HG03039 (cell line): ENCODE data around the gene BTBD16.

ENCODE experiments used
- ATAC-seq: cut with Tn5 transposase; IDR thresholded peaks from one replicate; pipeline ENCODE4 v1.9.1; 2021; ENCODE audit warnings: mild to moderate bottlenecking, moderate library complexity; ENCODE audit not compliant: unreplicated experiment

BTBD16 gene

DNA sequence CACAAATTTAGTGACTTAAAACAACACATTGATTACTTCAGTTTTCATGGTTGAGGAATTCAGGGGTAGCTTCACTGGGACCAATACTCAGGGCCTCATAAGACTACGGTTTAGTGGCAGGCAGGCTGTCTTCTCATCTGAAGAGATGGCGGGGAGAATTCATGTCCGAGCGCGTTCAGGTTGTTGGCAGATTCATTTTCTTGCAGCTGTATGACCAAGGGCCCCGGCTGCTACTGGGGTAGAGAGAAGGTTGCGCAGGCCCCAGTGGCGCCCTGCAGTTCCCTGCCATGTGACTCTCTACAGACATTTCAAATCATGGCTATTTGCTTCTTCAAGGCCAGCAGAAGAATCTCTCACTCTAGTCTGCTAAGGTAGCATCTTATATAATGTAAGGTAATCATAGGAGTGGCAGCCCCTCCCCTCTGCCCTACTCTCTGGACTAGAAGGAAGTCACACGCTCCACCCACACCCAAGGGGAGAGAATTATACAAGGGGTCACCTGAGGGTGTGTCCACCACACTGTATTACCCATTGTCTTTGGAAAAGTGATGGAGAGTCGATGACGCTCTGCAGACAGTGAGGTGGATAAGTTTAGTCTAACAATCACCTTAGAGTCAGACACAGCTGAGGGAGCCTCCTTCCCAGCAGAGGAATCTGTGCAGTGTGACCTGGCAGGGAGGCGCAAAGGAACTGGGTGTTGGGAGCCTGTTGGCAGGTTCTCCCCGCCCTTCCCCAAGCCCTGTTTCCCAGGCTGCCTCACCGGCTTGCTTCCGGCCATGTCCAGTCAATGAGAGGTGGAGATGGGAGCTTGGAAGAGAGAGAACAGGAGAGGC lies 67.7 kb downstream of the BTBD16 start:
- no peak for ATAC-seq

DNA sequence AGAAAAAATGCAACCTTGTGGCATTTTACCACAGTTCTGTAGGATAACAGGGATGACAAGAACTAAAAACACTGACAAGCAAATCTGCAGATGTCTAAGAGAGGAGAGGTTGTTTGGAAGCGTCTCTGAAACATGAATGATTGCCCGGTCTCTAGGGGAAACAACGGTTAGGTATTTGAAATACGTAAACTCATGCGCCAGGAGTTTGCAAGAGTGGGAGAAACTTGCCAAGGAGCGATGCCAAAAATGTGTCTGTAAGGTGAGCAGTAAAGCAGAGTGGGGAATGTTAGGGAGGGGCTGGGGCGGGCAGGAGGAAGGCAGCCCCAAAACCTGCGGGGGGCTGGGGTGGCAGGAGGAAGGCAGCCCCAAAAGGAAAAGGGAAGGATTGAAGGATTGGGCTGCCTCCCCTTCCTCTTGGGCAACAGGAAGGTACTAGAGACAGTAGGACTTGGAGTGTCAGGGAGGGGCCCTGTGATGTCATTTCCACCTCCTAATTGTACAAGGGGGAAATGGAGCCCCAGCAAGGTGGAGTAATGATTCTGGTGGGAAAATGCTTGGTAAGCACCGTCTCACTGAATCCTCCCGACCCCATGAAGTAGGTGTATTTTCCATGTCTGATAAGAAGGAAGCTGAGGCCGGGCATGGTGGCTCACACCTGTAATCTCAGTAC lies 70.2 kb downstream of the BTBD16 start:
- ATAC-seq = no peak

- ATAC-seq = no peak
Measured at GRCh38 chr10:122342293-122343134, 71.4 kb downstream of the BTBD16 start.

DNA sequence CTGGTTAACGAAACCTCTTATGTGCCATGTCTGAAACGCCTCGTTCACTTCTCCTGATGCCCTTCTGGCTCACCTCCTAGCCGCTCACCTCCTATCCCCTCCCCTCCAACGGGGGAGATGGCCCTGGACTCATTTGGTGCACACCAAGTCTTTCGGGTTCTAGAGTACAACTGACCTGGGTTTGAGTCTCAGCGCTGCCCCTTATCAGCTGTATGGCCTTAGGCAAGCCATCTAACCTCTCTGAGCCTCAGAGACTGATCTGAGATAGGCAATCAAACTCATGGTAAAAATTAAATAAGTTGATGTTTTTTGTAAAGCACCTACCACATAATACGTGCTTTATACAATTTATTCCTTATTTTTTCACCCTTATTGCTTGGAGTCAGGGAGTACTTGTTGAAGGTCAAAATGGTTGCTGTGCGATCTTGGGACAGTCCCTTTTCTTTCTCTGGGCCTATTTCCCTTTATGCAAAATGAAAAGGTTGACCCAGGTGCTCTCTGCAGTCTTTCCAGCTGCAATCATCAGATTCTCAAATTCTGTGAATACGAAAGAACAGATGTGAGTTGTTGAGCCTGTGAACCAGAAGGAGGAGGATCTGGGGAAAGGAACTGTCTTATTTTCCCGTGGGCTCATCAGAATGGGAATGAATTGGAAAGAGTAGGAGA lies 72.2 kb downstream of the BTBD16 start:
- ATAC-seq = no peak

DNA sequence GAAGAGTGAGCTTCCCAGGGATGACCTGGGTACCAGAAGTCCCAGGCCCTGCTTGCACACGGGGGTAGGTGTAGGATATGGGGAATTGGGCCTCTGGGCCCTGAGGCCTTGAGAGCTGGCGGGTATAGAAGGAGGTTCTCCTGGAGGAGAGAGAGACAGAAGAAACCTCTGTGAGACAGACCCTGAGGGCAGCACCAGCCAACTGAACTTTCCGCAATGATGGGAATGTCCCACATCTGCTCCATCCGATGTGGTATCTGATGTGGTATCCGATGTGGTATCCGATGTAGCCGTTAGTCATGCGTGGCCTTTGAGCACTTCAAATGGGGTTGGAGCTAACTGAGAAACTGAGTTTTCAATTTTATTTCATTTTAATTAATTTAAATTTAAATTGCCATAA lies 72.8 kb downstream of the BTBD16 start:
- no peak for ATAC-seq

DNA sequence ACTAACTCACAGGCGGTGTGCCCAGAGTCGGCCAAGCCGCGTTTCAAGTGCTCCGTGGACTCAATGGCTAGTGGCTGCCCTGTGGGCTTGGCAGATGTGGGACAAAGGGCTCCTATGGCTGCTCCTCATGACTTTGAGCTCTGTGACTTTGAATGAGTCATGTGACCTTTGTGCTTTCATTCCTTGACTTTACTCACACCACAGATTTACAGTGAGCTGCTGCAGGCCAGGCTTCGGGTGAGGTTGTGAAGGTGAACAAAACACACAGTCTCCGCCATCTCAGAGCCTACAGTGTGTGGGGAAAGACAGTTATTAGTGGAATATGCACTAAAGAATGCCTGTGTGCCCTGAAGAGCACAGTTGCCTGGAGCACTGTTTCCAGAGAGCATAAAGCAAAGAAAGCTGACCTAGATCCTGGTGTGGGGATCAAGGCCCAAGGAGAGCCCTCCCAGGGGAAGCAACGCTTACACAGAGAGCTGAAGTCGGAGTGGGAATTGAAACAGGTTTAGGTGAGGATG lies 73.7 kb downstream of the BTBD16 start:
- no peak for ATAC-seq

DNA sequence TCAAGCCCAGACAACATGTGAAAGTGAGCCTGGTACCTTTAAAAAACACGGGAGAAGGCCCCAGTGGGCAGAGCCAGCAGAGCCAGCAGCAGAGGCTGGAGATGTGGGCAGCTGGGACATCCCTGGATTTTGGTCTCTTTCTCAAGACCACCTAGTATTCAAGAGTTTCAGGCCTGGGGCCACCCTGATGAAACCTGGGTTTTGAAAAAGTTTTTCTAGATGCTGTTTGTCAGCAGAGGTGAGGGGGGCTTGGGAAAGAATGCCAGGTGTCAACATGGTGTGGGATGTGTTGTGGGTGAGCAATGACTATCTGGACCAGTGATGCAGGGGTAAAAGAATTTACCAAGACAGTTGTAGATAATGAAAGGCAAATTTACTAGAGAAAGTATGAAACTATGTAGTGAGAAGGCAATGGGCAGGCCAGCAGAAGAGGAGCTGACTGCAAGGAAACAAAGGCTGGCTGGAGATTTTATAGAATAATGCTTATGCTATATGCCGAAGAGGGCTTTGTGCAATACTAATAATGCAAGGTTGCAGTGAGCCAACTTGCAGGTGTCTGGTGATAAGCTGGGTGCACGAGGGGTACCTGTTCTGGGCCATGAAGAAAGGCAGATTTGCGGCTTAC lies 75.3 kb downstream of the BTBD16 start:
- no peak for ATAC-seq

DNA sequence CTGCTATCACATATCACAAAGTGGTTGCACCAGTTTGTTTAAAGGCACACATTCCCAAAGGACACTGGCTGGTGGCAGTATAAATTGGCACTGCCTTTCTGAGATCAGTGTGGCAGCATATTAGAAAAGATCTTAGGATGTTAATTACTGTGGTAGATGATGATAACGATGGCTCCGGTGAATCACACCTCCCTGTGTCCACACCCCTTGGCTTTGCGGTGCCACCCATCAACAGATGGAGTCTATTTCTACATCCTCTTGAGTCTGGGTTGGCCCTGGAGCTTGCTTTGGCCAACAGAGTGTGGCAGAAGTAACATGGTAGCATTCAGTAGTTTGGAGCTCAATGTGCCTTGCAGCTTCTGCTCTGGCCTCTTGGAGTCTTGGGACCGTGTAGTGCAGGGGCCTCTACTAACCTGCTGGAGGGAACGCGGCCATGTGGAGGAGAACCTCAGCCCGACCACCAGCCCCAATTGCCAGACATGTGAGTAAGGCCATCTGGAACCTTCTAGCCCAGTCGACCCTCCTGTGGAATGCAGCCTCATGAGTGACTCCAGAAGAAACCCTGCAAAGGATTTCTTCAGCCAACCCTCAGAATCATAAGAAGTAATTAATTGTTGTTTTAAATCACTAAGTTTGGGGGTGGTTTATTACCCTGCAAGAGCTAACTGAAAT lies 76.2 kb downstream of the BTBD16 start:
- ATAC-seq = no peak

DNA sequence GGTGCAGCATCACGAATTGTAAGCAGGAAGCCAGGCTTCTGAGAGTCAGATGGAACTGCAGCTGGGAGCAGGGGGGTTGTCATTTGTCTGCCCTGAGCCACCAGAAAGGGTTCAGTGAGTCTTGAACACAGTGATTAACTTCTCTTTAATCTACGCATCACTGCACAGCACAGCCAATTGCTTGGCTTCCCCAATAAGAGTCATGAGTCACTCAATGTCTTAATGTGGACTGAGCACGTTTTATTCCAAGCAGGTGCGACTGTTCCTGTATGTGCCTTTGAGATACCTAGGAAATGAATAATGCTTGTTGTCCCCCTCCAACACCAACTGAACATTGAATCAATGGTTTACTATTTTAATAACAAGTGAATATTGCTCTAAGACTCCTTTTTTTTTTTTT lies 77.4 kb downstream of the BTBD16 start:
- no peak for ATAC-seq

GRCh38 chr10:122348935-122349361 lies 77.9 kb downstream of the BTBD16 start:
- ATAC-seq = no peak

DNA sequence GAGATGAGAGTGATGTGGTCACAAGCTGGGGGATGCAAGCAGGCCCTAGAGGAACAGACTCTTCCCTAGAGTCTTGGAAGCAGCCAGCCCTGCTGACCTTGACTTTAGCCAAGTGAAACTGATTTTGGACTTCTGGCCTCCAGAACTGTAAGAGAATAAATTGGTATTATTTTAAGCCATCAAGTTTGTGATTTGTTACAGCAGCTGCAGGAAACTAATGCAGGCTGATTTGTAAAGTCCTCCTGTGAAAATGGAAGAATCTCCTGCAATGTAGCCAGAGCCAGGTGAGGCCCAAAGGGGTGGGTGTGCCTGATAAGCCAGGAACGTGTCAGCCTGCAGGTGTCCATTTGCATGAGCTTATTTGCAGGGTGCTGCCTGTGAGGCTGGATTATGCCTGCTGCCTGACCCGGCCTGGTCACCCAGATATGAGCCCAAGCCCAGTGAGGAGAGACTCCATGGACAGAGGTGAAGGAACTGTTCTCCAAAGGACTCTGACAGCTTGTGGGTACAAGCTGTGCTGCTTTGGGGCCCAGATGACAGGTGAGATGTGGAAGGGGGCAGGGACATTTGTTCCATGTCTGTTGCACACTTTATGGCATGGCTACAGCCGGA lies 78.8 kb downstream of the BTBD16 start:
- no peak for ATAC-seq

DNA sequence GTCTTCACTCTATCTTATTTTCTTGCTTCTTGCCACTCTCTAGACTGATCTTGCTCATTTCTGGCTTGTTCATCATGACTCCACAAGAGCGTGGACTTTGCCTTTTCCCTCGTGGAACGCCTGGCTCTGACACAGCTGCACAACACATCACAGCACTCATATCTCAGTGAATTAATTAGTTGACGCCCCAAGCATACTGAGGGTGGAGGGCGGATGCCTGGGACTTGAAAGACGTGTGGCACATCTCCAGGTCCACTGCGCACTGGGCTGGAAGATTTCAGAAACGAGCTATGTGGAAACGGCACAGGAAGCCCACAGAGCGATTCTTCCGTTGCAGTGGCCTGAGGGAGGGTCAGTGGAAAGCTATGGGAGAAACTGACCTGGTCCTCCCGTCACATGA lies 79.8 kb downstream of the BTBD16 start:
- ATAC-seq = no peak

DNA sequence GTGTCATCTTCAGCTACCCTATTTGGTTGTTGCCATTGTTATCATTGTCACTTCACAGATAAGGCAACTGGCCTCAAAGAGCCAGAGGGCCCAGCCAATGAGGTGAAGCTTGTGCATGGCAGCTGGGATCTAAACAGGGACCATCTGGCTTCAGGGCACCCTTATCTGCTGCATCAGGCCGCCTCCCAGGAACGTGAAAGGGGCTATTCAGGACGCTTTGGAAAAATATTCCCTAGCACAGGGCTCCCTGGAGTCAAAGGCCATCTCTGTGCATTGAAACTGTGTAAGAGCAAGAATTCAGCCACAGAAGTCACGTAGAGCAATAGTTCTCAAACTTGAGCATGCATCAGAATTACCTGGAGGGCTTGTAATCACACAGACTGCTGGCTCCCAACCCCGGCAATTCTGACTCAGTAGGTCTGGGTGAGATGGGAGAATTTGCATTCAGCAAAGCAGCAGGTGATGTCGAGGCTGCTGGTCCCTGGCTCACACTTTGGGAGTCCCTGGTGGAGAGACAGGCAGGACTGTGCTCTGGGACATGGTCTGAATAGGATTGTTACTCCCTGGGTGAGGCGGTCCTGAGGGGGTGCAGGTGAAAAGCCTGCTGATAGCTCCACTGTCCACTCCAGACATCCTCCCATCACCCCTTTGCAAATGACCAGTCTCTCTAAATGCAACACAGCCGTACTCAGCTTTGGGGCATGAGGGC lies 81.9 kb downstream of the BTBD16 start:
- ATAC-seq = no peak

- no peak for ATAC-seq
Measured at GRCh38 chr10:122354383-122354782, 83.3 kb downstream of the BTBD16 start.

DNA sequence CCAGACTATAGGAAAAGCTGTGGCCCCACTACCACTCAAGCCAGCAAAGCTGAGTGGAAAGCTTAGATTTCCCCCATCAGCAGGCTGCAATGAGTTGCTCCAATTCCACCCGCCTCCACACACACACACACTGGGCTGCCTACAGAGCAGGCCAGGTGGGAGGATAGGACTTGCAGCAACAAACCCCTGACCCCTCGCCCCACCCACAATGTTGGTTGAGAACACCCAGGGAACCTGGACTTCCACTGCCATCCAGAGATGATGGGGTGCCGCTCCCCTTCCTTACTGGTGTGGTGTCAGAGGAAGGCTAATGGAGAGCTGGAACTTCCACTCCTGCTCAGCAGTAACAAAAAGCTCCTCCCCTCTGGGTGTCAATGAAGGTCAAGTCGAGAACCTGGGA lies 86.6 kb downstream of the BTBD16 start:
- ATAC-seq = no peak

DNA sequence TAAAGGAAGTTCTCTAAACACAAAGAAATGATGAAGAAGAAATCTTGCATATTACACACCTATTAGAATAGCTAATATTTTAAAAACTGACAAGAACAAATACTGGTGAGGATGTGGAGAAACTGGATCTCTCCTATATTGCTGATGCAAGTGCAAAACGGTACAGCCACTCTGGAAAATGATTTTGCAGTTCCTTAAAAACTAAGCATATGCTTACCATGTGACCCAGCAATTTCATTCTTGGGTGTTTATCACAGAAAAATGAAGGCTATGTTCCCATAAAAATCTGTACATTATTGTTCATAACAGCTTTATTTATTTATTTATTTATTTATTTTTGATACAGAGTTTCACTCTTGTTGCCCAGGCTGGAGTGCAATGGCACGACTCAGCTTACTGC lies 88.5 kb downstream of the BTBD16 start:
- ATAC-seq = no peak

DNA sequence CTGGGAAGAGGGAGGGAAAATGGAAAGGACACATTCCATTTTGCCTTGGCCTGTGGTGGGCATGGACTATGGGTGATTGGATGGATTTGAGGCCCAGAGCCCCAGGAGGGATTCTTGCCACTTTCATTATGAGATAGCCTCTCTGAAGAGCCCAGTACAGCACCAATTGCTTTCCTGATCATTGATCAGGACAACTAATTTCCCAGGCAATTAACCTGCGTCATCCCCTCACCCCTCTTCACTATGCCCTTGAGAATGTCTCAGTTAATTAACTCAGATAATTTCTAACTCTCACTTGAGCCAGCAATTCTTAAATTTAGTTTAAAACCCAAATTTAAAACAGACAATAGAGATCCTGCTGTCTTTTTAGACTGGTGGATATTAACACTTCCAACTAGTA lies 90.0 kb downstream of the BTBD16 start:
- no peak for ATAC-seq

DNA sequence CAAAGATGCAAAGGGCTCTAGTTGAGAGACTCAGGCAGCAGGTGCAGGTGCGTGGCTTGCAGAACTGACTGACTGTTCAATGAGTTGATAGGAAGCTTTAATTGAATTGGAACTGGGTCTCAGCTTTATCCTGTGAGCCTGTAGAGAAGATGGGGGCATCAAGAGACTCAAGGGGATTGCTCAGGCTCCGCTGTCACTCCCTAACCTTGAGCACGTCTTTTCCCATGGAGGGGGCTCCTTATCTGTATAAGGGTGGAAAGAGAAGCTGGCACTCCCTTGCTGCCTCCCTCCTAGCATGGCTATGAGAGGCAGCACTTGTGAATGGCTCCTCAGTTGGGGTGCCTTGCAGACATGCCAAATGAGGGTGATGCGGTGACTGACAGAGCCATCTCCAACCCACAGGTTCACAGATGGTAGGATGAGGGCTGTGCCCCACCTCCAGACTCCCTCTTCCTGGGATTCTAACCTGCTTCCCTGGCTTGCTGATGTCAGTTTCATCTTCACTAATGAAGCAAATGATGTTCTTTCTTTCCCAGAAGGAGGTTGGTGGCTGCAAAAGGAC lies 91.0 kb downstream of the BTBD16 start:
- ATAC-seq = no peak
